ENCODE data around the gene SLC6A7. TPM values are rescaled to one million over a fixed set of nuclear protein-coding genes. Genes with fewer than 3 reads are reported as not detected.

The SLC6A7 gene
- total RNA-seq, 2 experiments from 2014 or later: not detected

DNA sequence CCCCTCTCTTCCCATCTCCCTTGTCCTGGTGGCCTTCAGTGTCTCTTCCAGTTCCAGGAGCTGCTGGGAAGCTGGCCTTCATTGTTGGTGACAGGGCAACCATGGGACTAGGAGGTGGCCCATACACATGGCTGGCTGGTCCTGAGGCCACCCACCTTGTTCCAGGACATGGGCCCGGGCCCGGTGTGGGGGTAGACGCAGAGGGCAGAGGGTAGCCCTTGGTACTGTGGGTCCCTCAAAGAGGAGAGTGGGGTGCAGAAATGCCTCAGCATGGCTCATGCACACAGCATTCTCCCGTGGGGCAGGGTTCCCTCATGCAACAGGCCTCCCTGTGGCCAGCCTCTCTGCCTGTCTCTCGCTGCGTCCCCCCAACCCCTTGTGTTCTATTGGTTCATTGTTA is 20.8 kb downstream of the SLC6A7 start:
- CTCF ChIA-PET: interaction anchor here (1.2 to 2.4 kb wide), 2 partner anchors 8 to 48 kb away, joined by 3 to 8 read pairs; no protein-coding TSS in a partner anchor
- Mint-ChIP-seq H3K4me3 (no peak overlapping the region), H3K27me3 (peaks cover 3% of the 10 kb centered on the region), H3K9me3 (no peaks in the 10 kb centered on the region), H3K4me1 (ENCODE audit: low read depth) (peaks cover 20% of the 10 kb centered on the region), H3K36me3 (ENCODE audit: low read depth) (no peaks in the 10 kb centered on the region), H3K27ac (no peak overlapping the region)
- POLR2A ChIA-PET: interaction anchor here (0.5 to 1.2 kb wide), 3 partner anchors 139 to 1117 kb away, joined by 3 to 4 read pairs (median 4); no protein-coding TSS in a partner anchor
- DNase-seq (no peak), ATAC-seq (no peak)
- TF ChIP-seq, protein P1, sequence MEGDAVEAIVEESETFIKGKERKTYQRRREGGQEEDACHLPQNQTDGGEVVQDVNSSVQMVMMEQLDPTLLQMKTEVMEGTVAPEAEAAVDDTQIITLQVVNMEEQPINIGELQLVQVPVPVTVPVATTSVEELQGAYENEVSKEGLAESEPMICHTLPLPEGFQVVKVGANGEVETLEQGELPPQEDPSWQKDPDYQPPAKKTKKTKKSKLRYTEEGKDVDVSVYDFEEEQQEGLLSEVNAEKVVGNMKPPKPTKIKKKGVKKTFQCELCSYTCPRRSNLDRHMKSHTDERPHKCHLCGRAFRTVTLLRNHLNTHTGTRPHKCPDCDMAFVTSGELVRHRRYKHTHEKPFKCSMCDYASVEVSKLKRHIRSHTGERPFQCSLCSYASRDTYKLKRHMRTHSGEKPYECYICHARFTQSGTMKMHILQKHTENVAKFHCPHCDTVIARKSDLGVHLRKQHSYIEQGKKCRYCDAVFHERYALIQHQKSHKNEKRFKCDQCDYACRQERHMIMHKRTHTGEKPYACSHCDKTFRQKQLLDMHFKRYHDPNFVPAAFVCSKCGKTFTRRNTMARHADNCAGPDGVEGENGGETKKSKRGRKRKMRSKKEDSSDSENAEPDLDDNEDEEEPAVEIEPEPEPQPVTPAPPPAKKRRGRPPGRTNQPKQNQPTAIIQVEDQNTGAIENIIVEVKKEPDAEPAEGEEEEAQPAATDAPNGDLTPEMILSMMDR (IDR thresholded peaks at IDR 0.05): no peak
- intact Hi-C loops (cut with micrococcal nuclease): no loop called here

DNA sequence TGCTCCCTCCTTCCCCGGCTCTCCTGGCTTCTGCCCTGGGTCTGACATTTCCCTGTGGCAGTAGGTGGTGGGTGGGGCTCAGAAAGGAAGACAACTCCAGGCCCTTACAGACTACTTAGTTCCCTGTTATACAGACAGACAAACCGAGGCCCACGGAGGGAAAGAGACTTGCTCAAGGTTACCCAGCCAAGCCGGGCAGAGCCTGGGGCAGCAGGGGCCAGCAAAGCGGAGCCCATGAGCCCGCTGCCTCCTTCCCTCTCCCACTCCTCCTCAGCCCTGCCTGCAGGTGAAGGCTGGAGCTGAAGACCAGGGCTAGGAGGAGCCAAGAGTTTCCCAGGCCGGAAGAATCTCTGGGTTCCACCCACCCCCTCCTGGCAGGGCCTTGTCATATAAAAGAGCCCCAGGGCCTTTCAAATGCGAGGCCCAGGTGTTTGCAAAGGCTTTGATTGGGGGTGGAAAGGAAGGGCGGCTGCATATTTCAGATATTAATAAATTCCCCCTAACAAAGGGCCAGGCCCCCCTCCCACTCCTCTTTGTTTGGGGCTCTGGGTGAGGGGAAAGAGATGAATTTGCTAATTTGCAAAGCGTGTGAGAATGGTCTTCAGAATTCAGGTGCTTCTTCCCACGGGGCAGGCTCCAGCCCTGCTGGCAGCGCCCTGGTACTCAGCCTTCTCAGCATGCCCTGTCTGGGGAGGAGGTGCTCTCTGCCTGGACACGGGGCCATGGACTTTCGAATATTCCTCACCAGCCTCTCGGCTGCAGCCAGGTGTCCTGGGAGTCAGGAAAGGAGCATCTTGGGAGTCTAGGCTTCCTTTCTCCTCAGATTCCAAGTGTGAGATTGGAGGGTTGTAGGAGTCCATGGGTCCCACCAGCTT is 21.5 kb downstream of the SLC6A7 start:
- Mint-ChIP-seq H3K9me3 (no peaks in the 10 kb centered on the region), H3K36me3 (ENCODE audit: low read depth) (no peaks in the 10 kb centered on the region), H3K27me3 (peaks cover 5% of the 10 kb centered on the region), H3K4me3 (no peak overlapping the region), H3K27ac (no peak overlapping the region), H3K4me1 (ENCODE audit: low read depth) (peaks cover 19% of the 10 kb centered on the region)
- ATAC-seq: no peak
- TF ChIP-seq, protein P1 (IDR thresholded peaks at IDR 0.05): no peak
- ChIA-PET CTCF (interaction anchor here (2.4 kb wide), 1 partner anchor 8 kb away, joined by 8 read pairs; no protein-coding TSS in a partner anchor), POLR2A (interaction anchor here (0.6 to 1.2 kb wide), 3 partner anchors 139 to 1116 kb away, joined by 3 to 4 read pairs (median 3); no protein-coding TSS in a partner anchor)
- no peak for DNase-seq
- intact Hi-C loops (cut with micrococcal nuclease): no loop called here

DNA sequence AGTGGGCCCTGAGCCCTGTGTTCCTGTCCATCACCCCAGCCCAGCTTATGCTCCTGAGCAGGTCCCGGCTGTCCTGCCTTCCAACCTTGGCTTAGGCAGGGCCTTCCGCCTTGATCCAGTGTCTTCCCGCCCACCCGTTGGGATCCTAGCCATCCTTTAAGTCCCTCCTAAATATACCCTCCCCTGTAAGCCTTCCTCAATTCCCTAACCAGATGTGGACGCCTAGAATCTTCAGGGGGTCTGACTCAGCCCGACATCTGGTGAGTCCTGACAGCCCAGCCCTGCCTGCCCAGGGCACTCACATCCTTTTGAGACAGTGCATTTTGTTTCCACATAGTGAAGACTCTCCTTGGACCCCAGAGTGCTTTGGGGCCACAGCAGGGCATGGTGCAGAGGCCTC is 23.7 kb downstream of the SLC6A7 start:
- peaks cover 6% of the 10 kb centered on the region for H3K27me3 Mint-ChIP-seq

DNA sequence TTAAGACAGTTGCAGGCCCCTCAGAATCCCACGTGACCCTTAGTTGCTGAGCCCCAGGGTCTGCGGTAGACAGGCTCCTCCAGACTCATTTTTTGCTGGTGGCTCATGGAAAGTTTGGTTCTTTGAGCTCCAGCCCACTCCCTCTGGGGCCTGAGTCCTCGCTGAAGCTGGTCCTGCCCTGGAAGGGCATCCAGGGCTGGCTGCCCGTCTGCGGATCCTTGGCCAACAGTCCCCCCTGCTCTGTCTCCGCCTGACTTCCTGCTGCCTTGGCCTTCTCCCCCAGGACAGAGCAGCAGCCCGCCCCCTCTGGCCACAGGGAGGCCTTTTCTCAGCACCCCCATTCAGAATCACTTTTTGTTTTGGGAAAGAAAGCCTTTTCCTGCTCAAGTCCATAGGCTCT is 24.4 kb downstream of the SLC6A7 start:
- ATAC-seq: no peak
- ChIA-PET CTCF (interaction anchor here (0.6 kb wide), 1 partner anchor 74 kb away, joined by 3 read pairs; no protein-coding TSS in a partner anchor), POLR2A (no interaction called here)
- H3K9me3 Mint-ChIP-seq: no peaks in the 10 kb centered on the region
- no peak for DNase-seq
- no peaks in the 10 kb centered on the region for H3K36me3 Mint-ChIP-seq (ENCODE audit: low read depth)
- peaks cover 6% of the 10 kb centered on the region for H3K27me3 Mint-ChIP-seq
- intact Hi-C loops (cut with micrococcal nuclease): no loop called here
- no peak overlapping the region for H3K27ac Mint-ChIP-seq
- TF ChIP-seq, protein P1 (IDR thresholded peaks at IDR 0.05): no peak
- H3K4me3 Mint-ChIP-seq: no peak overlapping the region
- peaks cover 7% of the 10 kb centered on the region for H3K4me1 Mint-ChIP-seq (ENCODE audit: low read depth)

More for the DNA sequence above, 23.7 kb downstream of the SLC6A7 start:
- ATAC-seq (no peak), DNase-seq (no peak)
- H3K27ac Mint-ChIP-seq: no peak overlapping the region
- H3K9me3 Mint-ChIP-seq: no peaks in the 10 kb centered on the region
- ChIA-PET CTCF (no interaction called here), POLR2A (no interaction called here)
- intact Hi-C loops (cut with micrococcal nuclease): no loop called here
- H3K36me3 Mint-ChIP-seq (ENCODE audit: low read depth): no peaks in the 10 kb centered on the region
- TF ChIP-seq, protein P1 (IDR thresholded peaks at IDR 0.05): no peak
- H3K4me3 Mint-ChIP-seq: no peak overlapping the region
- H3K4me1 Mint-ChIP-seq (ENCODE audit: low read depth): peaks cover 14% of the 10 kb centered on the region

All from activated CD8-positive, alpha-beta T cell treated with anti-CD3 and anti-CD28 coated beads for 36 hours (primary cell).